Suprapubic skin (tissue), 4 donors: Measurements from ENCODE around the gene RNF175. TPM values are rescaled to one million over a fixed set of nuclear protein-coding genes. Genes with fewer than 3 reads are reported as not detected.

Experiments
- DNase-seq, 2 donors: peaks; one replicate each; pipeline ENCODE4 v3.0.0-alpha.2; 2019; ENCODE audit warnings: low spot score in 2 of 2
- H3K27ac ChIP-seq: fragments of 200-600 bp; sonication (generic); one replicate; pipeline ENCODE4 v1.5.1; 2019
- H3K27me3 ChIP-seq: fragments of 200-600 bp; sonication (generic); one replicate; pipeline ENCODE4 v1.5.1; 2019
- H3K36me3 ChIP-seq: fragments of 200-600 bp; sonication (generic); one replicate; pipeline ENCODE4 v1.5.1; 2019
- H3K4me1 ChIP-seq: fragments of 200-600 bp; sonication (generic); one replicate; pipeline ENCODE4 v1.5.1; 2019
- H3K4me3 ChIP-seq: fragments of 200-600 bp; sonication (generic); one replicate; pipeline ENCODE4 v1.5.1; 2019; ENCODE audit warnings: mild to moderate bottlenecking
- H3K9me3 ChIP-seq: fragments of 200-600 bp; sonication (generic); one replicate; pipeline ENCODE4 v1.5.1; 2019
- CTCF ChIP-seq, 2 donors: fragments of 200-600 bp in 1 of 2; fragments of 450-650 bp in 1 of 2; sonication (generic) in 1 of 2; IDR thresholded peaks; one replicate each; pipeline ENCODE4 v1.5.1; 2016 to 2019; ENCODE audit warnings: antibody characterized with exemption in 2 of 2, mild to moderate bottlenecking in 1 of 2, moderate library complexity in 1 of 2
- EP300 ChIP-seq: sonication (generic); formaldehyde crosslinking; IDR thresholded peaks from one replicate; pipeline ENCODE4 v1.6.1; 2017; ENCODE audit warnings: antibody characterized with exemption
- POLR2A ChIP-seq, 2 donors: fragments of 450-650 bp; IDR thresholded peaks; one replicate each; pipeline ENCODE4 v1.6.1; 2017; ENCODE audit warnings: antibody characterized with exemption in 2 of 2, mild to moderate bottlenecking in 2 of 2, moderate library complexity in 2 of 2
- POLR2AphosphoS5 ChIP-seq, 3 donors: sonication (generic); formaldehyde crosslinking; IDR thresholded peaks; one replicate each; pipeline ENCODE4 v1.6.1; 2017; ENCODE audit warnings: antibody characterized with exemption in 3 of 3
- WGBS: methylation state at CpG from one replicate; pipeline ENCODE4 v1.1.5; 2018; 5-methylcytosine and 5-hydroxymethylcytosine counted together
- total RNA-seq, 4 donors: library from RNA; depleted of rRNA; stranded (reverse); fragments of >200 nt; gene quantifications; one replicate each; pipeline ENCODE4 v1.1.0, GENCODE V29; 2016

The RNF175 gene
- total RNA-seq, 4 donors from 2014 or later: not detected

- Histone ChIP-seq H3K27ac (no peak overlapping the region), H3K4me3 (peak overlapping the region; percentile 68), H3K27me3 (peaks cover 13% of the 10 kb centered on the region), H3K4me1 (peaks cover 13% of the 10 kb centered on the region), H3K9me3 (no peaks in the 10 kb centered on the region), H3K36me3 (no peaks in the 10 kb centered on the region)
- no peak for DNase-seq
- no peak for TF ChIP-seq EP300
- TF ChIP-seq POLR2A (IDR thresholded peaks at IDR 0.05): no peak
- TF ChIP-seq CTCF (IDR thresholded peaks at IDR 0.05): no peak
- TF ChIP-seq POLR2AphosphoS5 (IDR thresholded peaks at IDR 0.05): no peak
- WGBS: 61% methylated on average over 15 of the region's 15 CpGs
These were observed 977 bp downstream of the RNF175 start for GRCh38 chr4:153758688-153759406.

GRCh38 chr4:153758136-153758535, 1.7 kb downstream of the RNF175 start:
- TF ChIP-seq CTCF (IDR thresholded peaks at IDR 0.05) (no peak), EP300 (no peak), POLR2AphosphoS5 (IDR thresholded peaks at IDR 0.05) (no peak), POLR2A (IDR thresholded peaks at IDR 0.05) (no peak)
- H3K4me3 ChIP-seq: no peak overlapping the region
- DNase-seq: no peak
- H3K9me3 ChIP-seq: no peaks in the 10 kb centered on the region
- H3K36me3 ChIP-seq: no peaks in the 10 kb centered on the region
- no peak overlapping the region for H3K27ac ChIP-seq
- H3K27me3 ChIP-seq: peaks cover 13% of the 10 kb centered on the region
- H3K4me1 ChIP-seq: peaks cover 13% of the 10 kb centered on the region
- 77% methylated on average over 2 of the region's 2 CpGs for WGBS

- Histone ChIP-seq H3K9me3 (no peaks in the 10 kb centered on the region), H3K27me3 (peaks cover 13% of the 10 kb centered on the region), H3K4me1 (peaks cover 13% of the 10 kb centered on the region), H3K36me3 (no peaks in the 10 kb centered on the region), H3K4me3 (no peak overlapping the region), H3K27ac (no peak overlapping the region)
- no peak for DNase-seq
- 87% methylated on average over 1 of the region's 1 CpG for WGBS
- TF ChIP-seq CTCF (IDR thresholded peaks at IDR 0.05): no peak
- TF ChIP-seq POLR2AphosphoS5 (IDR thresholded peaks at IDR 0.05): no peak
- no peak for TF ChIP-seq EP300
- TF ChIP-seq POLR2A (IDR thresholded peaks at IDR 0.05): no peak
These were observed 2.4 kb downstream of the RNF175 start for GRCh38 chr4:153757407-153757806.

- no peak overlapping the region for H3K27ac ChIP-seq
- no peaks in the 10 kb centered on the region for H3K9me3 ChIP-seq
- 79% methylated on average over 2 of the region's 2 CpGs for WGBS
- H3K36me3 ChIP-seq: no peaks in the 10 kb centered on the region
- TF ChIP-seq CTCF (IDR thresholded peaks at IDR 0.05) (no peak), POLR2AphosphoS5 (IDR thresholded peaks at IDR 0.05) (no peak), EP300 (no peak), POLR2A (IDR thresholded peaks at IDR 0.05) (no peak)
- no peak overlapping the region for H3K4me3 ChIP-seq
- peaks cover 12% of the 10 kb centered on the region for H3K4me1 ChIP-seq
- H3K27me3 ChIP-seq: peaks cover 11% of the 10 kb centered on the region
- DNase-seq: no peak
These were observed 4.6 kb downstream of the RNF175 start for GRCh38 chr4:153755186-153755585.

GRCh38 chr4:153750197-153750817, 9.5 kb downstream of the RNF175 start:
- no peak for DNase-seq
- WGBS: 36% methylated on average over 5 of the region's 5 CpGs
- no peak overlapping the region for H3K27ac ChIP-seq
- no peaks in the 10 kb centered on the region for H3K9me3 ChIP-seq
- peak; percentile 51 to 56 for TF ChIP-seq CTCF (IDR thresholded peaks at IDR 0.05)
- TF ChIP-seq POLR2A (IDR thresholded peaks at IDR 0.05): no peak
- H3K27me3 ChIP-seq: no peaks in the 10 kb centered on the region
- H3K4me3 ChIP-seq: no peak overlapping the region
- no peaks in the 10 kb centered on the region for H3K36me3 ChIP-seq
- H3K4me1 ChIP-seq: peaks cover 24% of the 10 kb centered on the region
